ENCODE results near the gene NAT10.

- TF ChIP-seq CTCF (IDR thresholded peaks at IDR 0.05) = no peak
- TF ChIP-seq POLR2A (IDR thresholded peaks at IDR 0.05) = no peak
Observed at GRCh38 chr11:34091825-34092224, 13.6 kb upstream of the NAT10 start.
